NCI-H1930 (cell line): ENCODE results near the gene PTPRN2.

Experiments
- DNase-seq, 2 experiments: peaks; one replicate each; lab custom pipeline; 2025; lab: John Stamatoyannopoulos, UW

PTPRN2 gene

GRCh38 chr7:157863906-157864810 is 723.5 kb downstream of the PTPRN2 start:
- DNase-seq: no peak

- DNase-seq: no peak
Observed at GRCh38 chr7:157863176-157863575, 724.4 kb downstream of the PTPRN2 start.

- no peak for DNase-seq
Observed at GRCh38 chr7:157862731-157863130, 724.9 kb downstream of the PTPRN2 start.

GRCh38 chr7:157861551-157861950 is 726.1 kb downstream of the PTPRN2 start:
- DNase-seq: no peak

DNA sequence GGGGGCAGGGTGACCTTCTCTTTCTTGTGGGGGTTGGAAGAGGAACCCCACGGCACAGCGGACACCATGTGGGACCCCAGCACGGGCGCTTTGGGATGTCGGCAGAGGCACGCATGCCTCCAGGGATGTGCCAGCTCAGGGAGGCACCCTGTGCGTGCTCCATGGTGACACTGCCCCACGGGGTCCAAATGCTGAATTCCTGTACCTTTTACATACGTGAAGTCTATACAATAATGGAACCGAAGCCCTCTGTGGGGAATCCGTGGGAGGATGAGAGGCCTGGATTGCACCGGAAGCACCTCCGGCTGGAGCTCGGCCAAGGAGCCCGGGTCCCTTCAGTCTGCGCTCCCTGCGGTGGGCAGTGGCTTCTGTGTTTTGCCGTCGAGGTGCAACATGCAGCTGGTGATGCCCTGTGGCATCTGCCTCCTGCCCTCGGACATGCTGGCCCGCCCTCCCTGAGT is 726.6 kb downstream of the PTPRN2 start:
- DNase-seq: no peak

DNA sequence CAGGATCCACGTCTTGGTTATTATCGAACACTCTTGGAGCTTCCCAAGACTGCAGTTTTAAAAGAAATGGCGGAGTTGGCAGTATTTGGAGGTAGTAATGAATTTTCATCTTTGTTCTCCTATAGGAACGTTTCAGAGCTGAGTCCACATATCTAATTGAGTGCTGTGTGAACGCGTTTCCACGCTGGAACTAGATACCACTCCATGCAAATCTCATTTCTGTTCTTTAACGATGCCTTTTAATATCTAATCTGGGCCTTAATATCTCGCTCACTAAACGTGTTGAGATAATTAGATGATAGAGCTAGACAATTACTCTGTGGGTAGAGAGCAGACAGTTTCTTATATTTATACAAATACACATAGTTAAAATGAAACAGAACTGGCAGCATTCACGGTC is 727.2 kb downstream of the PTPRN2 start:
- DNase-seq: no peak

DNA sequence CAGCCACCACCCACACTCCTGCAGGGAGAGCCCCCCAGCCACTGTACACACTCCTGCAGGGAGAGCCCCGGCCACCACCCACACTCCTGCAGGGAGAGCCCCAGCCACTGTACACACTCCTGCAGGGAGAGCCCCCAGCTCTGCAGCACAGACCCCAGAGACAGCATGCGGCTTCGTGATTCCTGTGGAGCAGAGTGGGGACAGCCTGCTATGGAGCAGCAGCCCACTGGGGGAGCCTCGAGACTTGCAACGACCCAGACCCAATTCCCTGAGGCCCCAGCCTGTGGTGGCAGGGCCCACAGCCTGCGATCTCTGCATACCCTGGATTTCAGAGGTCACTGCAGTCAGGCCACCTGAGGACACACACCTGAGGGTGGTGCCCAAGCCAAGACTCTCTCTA is 727.7 kb downstream of the PTPRN2 start:
- no peak for DNase-seq

DNA sequence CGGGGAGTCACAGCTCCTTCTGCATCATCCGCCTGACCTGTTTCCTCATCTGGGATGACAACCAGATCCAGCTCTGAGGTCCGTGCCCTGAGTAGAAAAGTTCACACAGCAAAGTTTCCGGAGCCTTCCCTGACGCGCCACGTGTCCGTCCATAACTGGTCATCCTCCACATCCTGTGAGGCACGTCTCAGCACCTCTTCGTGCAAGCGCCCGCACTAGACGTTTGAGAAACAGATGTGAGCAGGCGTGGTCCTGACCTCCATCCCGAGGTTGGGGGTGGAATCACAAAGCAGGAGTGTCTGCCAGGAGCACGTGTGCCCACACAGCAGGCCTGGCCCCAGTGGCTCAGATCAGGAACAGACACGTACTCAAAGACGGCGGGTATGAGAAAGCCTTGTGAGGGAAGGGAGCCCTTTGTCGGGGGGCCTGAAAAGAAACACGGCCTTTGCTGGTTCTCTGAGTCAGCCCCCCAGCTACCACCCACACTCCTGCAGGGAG is 730.0 kb downstream of the PTPRN2 start:
- DNase-seq: no peak

DNA sequence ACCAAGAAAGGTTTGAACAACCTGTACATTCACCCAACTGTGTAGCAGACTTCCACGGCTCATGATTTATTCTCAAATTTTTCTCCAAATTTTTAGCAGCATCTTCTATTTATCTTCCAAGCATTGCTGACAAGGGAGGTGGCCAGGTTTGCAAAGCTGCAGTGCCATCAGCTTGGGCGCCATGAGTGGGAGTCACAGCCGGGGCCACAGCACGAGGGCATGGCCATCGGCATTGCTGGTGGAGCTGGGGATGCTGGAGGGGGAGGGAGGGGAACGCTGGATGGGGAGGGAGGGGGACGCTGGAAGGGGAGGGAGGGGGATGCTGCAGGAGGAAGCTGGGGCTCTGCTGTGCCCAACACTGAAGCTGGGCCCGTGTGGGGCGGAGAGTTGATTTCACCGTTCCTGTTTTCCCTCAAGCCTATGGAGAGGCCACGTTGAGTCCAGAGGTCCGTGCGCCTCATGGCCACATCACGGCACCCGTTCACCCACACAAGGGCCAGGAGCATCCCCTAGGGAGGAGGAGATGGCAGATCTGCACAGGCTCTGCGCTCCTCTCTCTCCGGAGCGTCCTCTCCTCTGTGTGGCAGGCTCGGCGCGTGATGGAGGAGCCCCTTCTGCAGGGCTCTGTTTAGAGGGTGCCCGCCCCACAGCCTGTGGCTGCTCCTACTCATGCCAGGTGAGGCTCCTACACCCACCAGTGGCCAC is 730.6 kb downstream of the PTPRN2 start:
- no peak for DNase-seq

GRCh38 chr7:157855452-157856213 is 732.0 kb downstream of the PTPRN2 start:
- DNase-seq: no peak

- DNase-seq: no peak
Observed at GRCh38 chr7:157855016-157855415, 732.6 kb downstream of the PTPRN2 start.

DNA sequence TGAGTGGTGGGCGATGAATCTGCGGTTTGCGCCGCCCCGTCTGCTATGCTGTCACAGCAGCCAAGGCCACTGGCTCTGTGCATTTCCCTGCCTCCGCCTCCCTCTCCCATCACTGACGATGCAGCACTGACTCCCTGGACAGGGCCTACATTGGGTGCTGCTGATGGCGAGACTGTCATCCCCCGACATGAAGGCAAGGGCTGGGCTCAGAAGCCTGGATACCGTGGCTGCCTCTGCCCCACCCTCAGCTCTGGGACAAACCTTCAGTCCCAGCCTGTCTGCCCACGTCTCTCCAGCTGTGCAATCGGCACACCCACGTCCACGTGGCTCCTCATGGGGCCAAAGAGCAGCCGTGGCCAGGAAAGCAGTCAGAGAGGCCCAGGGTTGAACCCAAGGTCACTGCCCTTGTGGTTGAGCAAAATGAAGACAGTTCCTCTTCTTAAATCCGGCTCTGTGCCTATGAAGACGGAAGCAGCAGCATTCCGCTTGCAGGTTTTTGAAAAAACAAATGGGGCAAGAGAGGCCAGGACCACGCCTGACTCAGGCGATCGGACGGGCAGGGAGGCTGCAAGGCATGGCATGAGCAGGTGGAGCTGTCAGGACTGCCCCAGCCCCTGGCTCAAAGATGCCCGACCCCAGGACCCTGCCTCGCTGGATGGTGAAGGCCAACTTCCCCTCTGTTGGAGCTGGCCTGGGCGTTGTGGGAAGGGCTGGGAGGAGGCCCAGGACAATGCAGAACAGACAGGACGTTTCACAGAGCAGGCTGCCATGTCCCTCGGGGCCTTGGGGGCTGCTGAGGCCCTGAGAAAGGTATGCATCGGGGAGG is 733.3 kb downstream of the PTPRN2 start:
- no peak for DNase-seq

- DNase-seq: no peak
Observed at GRCh38 chr7:157853789-157854065, 733.9 kb downstream of the PTPRN2 start.

DNA sequence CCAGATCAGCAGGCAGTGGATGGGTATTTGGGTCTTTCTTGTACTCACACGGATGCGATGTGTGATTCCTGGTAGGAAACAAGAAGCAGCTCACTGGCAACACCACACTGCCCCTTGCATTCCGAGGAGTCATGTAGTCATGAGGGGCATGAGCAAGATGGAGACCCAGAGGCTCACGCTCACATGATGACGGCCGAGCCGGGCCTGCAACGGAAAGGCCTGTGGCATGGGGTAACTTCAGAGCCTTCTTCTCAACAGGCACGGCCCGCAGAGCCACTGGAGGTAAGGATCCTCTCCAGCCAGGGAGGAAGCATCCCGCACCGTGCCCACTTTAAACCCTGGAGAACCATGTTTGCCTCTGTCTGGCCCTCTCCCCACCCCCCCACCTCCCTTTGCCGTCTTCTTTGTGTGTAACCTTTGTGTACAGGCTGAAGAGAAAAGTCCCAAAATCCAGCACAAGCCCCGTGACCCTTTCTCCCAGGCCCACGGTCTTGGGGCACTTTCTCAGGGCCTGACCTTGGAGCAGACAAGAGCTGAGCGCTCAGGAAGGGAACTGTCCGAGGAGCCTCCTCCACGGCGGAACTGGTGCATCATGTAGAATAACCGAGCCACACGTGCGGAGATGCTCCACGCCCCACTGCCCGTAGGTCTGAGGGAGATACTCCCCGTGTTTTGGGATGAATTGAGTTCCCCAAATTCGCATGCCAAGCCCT is 734.4 kb downstream of the PTPRN2 start:
- no peak for DNase-seq

GRCh38 chr7:157851501-157852067 is 736.0 kb downstream of the PTPRN2 start:
- no peak for DNase-seq

DNA sequence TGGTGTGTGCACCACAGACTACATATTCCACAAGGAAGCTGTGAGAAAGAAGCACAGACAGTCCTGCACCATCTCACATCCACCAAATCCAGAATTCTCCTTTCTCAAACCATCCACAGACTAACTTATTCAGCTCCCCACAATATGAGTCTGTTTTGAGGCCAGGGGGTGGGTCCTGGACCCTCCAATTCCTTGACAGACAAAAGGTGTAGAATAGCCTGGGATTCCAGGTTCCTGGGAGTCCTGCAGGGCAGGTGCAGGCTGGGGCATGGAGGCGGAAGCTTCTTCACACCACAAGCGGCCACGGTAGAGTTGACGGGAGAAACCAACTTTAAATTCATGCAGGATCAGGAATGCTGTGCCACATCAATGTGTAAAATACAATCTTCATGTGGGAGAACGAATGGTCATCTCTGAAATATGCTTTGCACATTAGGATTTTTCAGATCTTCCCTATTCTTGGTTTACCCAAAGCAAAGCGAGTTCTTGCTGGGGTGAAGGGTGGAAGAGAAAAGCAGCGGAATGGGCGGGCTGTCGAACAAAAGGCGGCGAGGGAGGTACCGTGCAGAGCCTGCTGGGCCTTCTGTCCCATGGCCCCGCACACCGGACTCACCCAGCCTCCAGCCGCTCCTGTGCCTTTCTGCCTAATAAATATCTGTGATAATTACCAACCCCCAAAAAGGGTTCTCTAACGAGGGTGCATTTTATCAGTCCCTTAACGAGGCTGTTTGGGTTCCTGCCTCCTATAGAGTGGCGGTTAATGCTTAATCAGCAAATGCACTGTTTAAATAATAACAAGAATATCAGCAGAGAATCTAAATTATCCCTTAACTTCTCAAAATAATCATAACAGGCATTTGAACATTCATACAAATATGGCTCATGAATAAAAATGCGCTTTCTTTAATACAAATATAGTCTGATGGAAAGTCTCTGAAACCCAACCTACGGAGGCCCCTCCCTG is 736.9 kb downstream of the PTPRN2 start:
- no peak for DNase-seq

DNA sequence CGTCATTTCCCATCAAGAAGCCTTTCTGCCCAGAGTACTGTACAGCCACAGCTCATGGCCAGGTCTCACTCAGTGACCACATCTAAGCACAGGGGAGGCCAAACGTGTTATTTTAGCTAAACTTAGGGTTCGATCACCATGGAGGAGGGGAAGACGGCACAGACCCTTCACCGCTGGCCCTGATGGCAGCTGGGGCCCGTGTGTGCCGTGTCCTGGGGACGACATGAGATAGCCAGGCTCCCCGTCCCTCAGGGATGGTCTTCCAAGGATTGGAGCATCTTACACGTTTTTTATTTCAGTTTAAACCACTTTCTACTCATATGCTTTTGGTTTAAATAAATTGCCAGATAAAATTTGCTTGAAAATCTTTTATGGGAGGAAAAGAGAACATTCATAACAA is 737.9 kb downstream of the PTPRN2 start:
- DNase-seq: no peak

DNA sequence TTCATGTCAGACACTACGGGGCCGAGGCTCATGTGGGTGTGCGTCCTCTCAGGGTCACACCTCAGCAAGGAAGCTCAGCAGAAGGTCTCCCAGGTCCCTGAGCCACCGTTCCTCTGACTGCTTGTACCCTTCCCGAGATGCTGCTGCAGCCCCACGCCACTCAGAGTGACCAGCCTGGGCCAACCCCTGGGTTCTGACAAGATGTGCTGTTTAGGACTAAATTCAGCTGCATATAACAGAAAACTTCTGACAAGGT is 738.4 kb downstream of the PTPRN2 start:
- DNase-seq: no peak

- no peak for DNase-seq
Observed at GRCh38 chr7:157848508-157849340, 738.9 kb downstream of the PTPRN2 start.
